Measurements from ENCODE around the gene GFOD1.
"Not testable (repeated sequence)": the region's sequence is repeated elsewhere in the genome, so short reads cannot be mapped to it uniquely, and the experiment has no call there.

GFOD1 gene

GRCh38 chr6:13512900-13513299, 25.5 kb upstream of the GFOD1 start:
- in situ Hi-C loops (cut with MboI; ENCODE audit: low sequenced_read_pairs): no loop called here

- in situ Hi-C loops (cut with MboI; ENCODE audit: low sequenced_read_pairs): no loop called here
Observed at GRCh38 chr6:13511913-13512717, 24.7 kb upstream of the GFOD1 start.

GRCh38 chr6:13511141-13511571, 23.8 kb upstream of the GFOD1 start:
- in situ Hi-C loops (cut with MboI; ENCODE audit: low sequenced_read_pairs): not testable (repeated sequence)

DNA sequence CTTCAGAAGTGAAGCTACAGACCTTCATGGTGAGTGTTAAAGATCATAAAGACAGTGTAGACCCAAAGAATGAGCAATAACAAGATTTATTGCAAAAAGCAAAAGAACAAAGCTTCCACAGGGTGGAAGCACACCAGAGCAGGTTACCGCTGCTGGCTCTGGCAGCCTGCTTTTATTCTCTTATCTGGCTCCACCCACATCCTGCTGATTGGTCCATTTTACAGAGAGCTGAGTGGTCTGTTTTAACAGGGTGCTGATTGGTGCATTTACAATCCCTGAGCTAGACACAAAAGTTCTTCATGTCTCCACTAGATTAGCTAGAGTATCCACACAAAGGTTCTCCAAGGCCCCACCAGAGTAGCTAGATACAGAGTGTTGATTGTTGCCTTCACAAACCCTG, 23.0 kb upstream of the GFOD1 start:
- in situ Hi-C loops (cut with MboI; ENCODE audit: low sequenced_read_pairs): not testable (repeated sequence)

DNA sequence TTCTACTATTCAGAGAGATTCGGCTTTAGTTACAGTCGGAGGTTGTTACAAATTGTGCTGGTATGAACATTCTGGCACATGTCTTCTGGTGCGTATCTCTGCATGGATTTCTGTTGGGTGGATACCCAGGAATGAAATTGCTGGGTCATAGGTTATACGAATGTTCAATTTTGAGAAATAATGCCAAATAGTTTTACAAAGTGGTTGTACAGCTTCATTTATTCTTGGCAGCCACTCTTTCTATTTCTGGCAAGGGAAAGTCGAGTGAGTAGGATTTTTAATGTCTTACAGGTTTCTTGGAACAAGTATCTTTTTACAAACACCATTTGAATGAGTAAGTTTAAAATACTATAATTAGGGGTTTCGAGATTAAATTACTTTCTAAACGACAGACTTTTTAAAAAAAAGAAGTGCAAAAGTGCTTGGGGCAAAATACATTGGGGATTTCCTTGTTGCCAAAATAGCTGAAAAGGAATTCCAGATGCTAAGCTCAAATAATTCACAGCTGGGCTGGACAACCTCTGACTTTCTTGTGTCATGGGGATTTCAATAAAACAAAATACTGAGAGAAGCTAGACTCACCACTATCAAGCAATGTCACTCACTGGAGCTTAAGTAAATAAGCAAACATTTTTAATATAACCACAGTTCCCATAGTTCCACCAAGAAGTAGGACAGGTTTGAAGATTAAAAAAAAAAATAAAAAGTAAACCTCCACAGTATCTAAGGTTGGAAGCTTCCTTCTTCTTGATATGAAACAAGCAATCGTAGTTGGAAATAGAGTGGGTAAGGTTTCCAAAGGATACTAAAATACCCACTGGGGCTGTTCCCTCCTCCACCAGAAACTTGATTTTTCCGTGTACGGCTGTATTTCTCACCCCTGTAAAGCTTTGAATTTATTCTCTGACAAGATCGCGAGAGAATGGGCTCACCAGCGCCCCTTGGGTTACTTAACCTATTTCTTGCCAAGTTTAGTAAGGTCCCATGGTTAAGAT, 21.6 kb upstream of the GFOD1 start:
- in situ Hi-C loops (cut with MboI; ENCODE audit: low sequenced_read_pairs): no loop called here

DNA sequence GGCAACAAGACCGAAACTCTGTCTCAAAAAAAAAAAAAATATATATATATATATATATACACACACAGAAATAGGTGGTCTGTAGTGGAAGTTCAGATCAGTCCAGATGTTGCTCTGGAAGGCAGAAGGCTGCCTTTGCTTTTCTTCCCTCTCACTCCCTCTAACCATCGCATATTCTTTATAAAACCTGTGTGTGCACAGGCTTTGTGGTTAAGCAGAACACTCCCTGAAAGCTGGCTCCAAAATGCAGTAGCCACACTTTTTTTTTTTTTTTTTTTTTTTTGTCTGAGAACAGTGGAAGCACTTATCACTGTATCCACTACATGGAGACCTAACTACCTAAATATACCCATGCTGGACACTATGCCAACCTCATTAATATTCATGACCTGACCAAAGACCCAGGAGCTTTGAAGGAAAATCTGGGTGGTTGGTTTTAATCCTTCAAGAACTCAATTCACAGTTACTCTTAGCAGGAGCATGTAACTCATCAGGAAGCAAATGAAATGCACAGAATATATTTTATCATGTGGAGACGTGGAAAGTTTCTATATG, 20.0 kb upstream of the GFOD1 start:
- in situ Hi-C loops (cut with MboI; ENCODE audit: low sequenced_read_pairs): no loop called here

GRCh38 chr6:13505345-13505734, 17.9 kb upstream of the GFOD1 start:
- in situ Hi-C loops (cut with MboI; ENCODE audit: low sequenced_read_pairs): no loop called here

- in situ Hi-C loops (cut with MboI; ENCODE audit: low sequenced_read_pairs): no loop called here
Observed at GRCh38 chr6:13504611-13505344, 17.4 kb upstream of the GFOD1 start.

- in situ Hi-C loops (cut with MboI; ENCODE audit: low sequenced_read_pairs): no loop called here
Observed at GRCh38 chr6:13500915-13501314, 13.5 kb upstream of the GFOD1 start.

GRCh38 chr6:13500264-13500663, 12.9 kb upstream of the GFOD1 start:
- in situ Hi-C loops (cut with MboI; ENCODE audit: low sequenced_read_pairs): no loop called here

- in situ Hi-C loops (cut with MboI; ENCODE audit: low sequenced_read_pairs): no loop called here
Observed at GRCh38 chr6:13496513-13497190, 9.3 kb upstream of the GFOD1 start.

- in situ Hi-C loops (cut with MboI; ENCODE audit: low sequenced_read_pairs): no loop called here
Observed at GRCh38 chr6:13495818-13496217, 8.4 kb upstream of the GFOD1 start.

DNA sequence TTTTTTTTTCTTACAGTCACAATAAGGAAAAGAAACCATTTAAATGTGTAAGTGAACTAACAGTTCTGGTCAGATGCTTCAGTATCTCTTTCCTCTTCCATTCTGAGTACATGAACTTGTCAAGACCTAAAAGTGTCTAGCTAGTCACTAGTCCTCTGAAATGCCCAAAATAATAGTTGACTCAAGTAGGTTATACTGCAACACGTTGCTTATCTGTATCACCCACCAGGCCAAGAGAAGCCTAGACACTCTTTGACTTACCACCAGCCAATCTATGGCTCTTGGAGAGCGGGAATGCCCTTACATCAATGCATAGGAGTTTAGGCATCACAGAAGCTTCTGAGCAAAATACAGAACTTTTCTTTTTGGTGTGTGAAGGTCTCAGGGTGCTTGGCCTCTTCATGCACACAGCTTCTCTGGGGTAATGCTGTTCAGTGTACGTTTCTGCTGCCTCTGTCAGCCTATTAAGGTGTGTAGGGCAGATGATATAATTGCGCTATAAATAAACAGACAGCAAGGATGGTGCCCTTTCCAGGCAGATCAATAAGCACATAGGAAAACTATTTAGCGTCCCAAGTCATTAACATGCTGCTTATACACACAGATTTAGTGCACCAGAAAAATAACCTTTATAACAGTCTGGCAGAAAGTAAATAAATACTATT, 7.8 kb upstream of the GFOD1 start:
- in situ Hi-C loops (cut with MboI; ENCODE audit: low sequenced_read_pairs): no loop called here

DNA sequence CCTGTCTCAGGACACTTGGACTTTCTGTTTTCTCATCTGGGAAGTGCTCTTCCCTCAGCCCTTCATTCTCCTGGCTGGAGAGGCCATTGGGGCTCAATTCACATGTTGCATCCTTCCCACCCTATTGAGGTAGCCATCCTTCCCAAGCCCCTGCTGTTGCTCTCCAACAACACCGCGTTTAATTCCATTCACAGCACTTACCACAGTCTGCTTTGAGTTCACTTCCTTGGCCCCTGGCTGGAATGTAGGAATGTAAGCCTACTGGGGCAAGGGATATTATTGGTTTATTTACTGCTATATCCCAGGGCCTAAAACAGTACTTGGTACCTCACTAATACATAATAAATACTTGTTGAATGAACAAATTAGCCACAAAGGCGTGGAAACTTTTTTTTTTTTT, 6.7 kb upstream of the GFOD1 start:
- in situ Hi-C loops (cut with MboI; ENCODE audit: low sequenced_read_pairs): no loop called here

- in situ Hi-C loops (cut with MboI; ENCODE audit: low sequenced_read_pairs): no loop called here
Observed at GRCh38 chr6:13493147-13493546, 5.7 kb upstream of the GFOD1 start.

DNA sequence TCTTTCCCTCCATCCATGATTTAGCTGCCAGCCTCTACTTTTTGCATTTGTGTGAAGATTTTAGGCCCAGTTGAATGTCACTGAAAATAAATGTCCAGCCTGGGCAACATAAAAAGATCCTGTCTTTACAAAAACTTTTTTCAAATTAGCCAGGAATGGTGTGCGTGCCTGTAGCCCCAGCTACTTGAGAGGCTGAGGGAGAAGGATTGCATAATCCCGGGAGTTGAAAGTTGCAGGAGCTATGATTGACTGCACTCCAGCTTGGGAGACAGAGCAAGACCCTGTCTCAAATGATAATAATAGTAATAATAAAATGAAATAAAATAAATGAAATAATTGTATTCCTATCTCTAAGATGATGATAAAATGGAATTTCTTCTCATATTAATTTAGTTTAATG, 5.0 kb upstream of the GFOD1 start:
- in situ Hi-C loops (cut with MboI; ENCODE audit: low sequenced_read_pairs): no loop called here

DNA sequence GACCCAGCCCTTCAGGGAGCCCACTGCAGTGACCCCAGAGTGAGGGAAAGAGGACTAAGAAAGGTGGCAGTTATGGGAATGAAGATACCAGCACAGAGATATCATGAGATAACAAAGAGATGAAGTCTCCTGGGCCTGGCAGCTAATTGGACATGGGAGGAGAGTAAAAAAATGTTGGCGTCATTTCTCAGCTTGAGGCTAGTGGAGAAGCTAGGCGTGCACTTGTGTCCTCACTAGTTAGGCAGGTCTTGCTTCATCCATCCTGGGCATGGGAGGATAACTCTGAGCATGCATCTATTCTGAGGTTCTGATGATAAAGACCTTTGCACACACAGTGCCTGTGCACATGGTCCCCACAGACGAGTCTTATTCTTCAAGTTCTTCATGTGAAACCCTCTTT, 4.1 kb upstream of the GFOD1 start:
- in situ Hi-C loops (cut with MboI; ENCODE audit: low sequenced_read_pairs): no loop called here

- in situ Hi-C loops (cut with MboI; ENCODE audit: low sequenced_read_pairs): no loop called here
Observed at GRCh38 chr6:13490402-13490801, 3.0 kb upstream of the GFOD1 start.

DNA sequence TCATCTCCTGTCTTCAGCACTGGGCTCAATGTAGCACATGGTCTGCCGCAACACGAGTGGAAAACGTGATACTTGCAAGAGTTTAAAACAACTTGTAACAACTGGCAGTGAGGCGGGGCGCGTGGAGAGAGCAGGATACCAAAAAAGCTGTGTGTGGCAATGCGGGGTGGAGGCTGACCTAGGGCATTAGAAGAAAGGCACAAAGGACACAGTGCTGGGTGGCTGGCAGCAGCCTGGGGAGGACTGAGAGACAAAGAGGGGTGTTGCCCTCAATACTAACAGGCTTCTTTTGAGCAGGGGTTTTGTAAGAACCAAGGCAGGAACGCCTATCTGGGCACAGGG, 1.5 kb upstream of the GFOD1 start:
- in situ Hi-C loops (cut with MboI; ENCODE audit: low sequenced_read_pairs): no loop called here

Data from HL-60/S4 (cell line).